Fibroblast of peridontal ligament (primary cell): Measurements from ENCODE around the gene MLH1.

Source experiments
- DNase-seq: peaks from one replicate; pipeline ENCODE4 v3.0.0-alpha.2; 2010; ENCODE audit errors: extremely low read depth

Gene MLH1

DNA sequence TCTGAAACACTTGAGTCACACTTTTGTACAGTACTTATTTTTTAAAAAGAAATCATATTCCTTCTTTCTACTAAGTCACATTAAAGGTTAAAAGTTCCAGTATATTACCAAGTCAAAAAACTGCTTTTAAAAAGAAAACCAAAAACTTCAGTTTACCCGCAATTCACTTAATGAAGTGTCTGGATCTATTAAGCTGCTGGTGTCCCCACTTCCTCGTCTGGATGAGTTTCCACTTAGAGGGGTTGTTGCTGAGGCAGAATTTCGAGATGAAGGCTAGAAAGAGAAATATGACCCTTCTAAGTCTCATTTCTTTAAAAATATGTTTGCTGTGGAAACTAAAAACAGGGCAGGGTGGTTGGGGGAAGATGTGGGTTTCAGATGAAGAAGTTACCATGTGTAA is 101.3 kb downstream of the MLH1 start:
- DNase-seq, result no peak

DNA sequence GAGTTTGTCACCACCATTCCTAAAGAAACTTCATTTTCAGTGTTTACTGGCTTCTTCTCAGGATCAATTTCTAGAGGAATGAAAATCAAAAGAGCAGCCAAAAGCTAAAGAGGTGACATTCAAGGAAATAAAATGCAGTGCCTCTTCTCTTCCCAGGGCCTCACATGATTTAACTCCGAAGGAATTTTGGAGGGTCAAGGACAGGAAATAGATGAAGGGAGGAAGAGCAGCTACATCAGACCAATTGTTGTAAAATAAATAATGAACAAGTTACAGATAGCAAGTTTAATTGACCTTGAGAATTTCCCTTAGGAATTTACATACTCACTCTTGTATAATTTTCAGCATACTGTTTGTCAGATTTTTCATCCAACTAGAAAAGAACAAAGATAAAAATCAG is 103.0 kb downstream of the MLH1 start:
- peak; percentile 62 for DNase-seq

DNA sequence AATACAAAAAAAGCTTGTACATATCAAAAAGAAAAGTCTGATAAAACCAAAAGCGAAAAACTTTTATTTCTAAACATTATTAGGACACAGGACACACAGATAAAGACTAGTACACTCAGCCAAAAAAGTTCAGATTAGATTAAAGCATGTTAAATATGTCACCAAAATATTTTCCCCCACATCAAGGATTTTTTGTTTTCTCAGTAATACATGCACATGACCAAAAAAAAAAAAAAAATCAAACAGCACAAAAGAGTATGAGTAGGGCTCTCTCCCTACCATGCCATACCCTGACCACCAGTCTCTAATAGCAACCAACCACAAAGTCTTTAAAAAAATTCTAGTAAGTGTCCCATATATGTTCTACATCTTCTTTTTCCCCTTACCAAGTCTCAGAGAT is 103.7 kb downstream of the MLH1 start:
- DNase-seq, result no peak

DNA sequence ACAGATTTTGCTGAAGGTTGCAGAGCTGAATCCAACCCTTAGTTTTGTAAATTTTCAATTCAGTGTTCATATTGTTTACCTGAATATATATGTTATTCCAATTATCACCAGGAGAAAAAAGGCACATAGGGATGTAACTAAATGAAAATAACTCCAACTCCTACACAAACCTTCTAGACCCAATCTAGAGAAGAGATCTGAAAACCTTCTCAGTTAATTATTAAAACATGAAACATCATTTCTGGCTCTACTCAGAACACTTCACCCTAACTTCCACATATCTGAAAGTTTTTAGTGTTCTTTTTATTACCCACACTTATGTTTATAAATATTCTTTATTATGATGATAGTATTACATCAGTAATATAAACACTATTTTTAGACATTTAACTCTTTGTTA is 104.5 kb downstream of the MLH1 start:
- no peak for DNase-seq

DNA sequence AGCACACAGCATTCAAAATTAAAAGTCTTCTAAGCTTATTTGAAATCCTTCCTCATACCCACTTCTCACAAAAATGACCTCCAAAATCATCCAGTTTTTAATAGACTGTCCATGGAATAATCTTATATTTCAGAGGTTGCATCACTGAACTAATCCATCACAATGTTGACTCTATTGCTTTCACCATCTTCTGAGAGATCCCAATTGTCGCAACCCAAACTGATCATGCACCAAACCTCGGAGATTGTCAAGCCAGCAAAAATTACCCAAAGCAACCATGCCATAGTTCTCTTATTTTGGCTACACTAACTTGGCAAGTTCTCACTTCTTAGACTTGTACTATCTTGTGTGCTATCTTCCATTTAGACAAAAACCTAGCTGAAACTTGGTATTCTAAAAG is 105.6 kb downstream of the MLH1 start:
- DNase-seq, result no peak

DNA sequence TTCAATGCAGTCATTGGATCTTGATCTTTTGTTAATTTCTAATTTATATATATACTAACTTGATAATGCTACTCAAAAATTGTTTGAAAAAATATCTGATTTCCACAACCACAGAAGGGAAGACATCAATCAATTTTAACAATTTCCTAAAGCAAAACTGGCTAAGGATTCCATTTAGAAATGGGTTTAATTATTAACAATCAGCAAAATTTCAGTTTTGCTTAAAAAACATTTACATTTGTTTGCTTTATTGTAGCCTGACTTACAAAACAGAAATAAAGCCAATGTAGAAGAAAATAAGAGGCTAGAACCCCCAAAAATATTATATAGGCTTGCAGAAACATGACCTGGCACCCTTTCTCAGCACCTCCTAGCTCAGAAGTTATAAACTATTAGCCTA is 106.2 kb downstream of the MLH1 start:
- DNase-seq, result no peak

DNA sequence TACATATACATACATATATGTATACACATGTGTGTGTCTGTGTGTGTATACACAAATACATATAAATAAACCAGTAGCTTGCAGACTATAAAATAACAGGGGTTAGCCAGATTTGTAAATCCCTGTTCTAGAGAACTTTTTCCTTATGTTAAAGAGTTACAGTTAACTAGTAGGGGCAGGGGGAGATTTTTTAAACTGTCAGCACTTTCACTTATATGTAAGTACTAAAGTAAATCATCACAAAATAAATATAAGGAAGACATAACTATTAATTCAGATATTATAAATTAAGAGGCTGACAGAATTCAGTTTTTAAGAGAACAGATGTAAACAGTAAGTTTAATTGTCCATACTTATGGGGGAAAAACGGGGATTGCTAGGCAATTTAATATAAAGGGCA is 107.1 kb downstream of the MLH1 start:
- no peak for DNase-seq
